HUES6 (cell line): ENCODE data around the gene AGBL1.

ENCODE experiments used
- H3K27ac ChIP-seq: 2 replicates; pipeline ENCODE4 v1.7.0; 2013; ENCODE audit warnings: low read depth, mild to moderate bottlenecking, low read length, inconsistent platforms
- H3K27me3 ChIP-seq: 2 replicates; pipeline ENCODE4 v1.6.1; 2013; ENCODE audit warnings: low read length; ENCODE audit not compliant: control insufficient read depth, insufficient read depth
- H3K36me3 ChIP-seq: 2 replicates; pipeline ENCODE4 v1.6.1; 2013; ENCODE audit warnings: low read length; ENCODE audit not compliant: control insufficient read depth, insufficient read depth
- H3K4me1 ChIP-seq: 2 replicates; pipeline ENCODE4 v1.6.1; 2013; ENCODE audit warnings: low read length; ENCODE audit not compliant: control insufficient read depth, insufficient read depth
- H3K4me3 ChIP-seq: 2 replicates; pipeline ENCODE4 v1.5.1; 2013; ENCODE audit warnings: low read depth, low read length
- H3K9ac ChIP-seq: one replicate; pipeline ENCODE4 v1.6.1; 2013; ENCODE audit warnings: mild to moderate bottlenecking, low read length
- H3K9me3 ChIP-seq: 2 replicates; pipeline ENCODE4 v1.6.1; 2013; ENCODE audit warnings: low read depth, low read length; ENCODE audit not compliant: control insufficient read depth, insufficient read depth

AGBL1 gene

GRCh38 chr15:86555098-86555497 is 475.4 kb downstream of the AGBL1 start:
- H3K27ac ChIP-seq: no peak overlapping the region

GRCh38 chr15:86555939-86556338 is 476.3 kb downstream of the AGBL1 start:
- no peak overlapping the region for H3K27ac ChIP-seq
- no peaks in the 10 kb centered on the region for H3K27me3 ChIP-seq
- no peak overlapping the region for H3K9ac ChIP-seq
- H3K9me3 ChIP-seq: 0 out of 2 replicates have a peak, but pooled peaks cover 3% of the 10 kb centered on the region
- H3K4me1 ChIP-seq: no peaks in the 10 kb centered on the region
- H3K4me3 ChIP-seq: no peak overlapping the region
- no peaks in the 10 kb centered on the region for H3K36me3 ChIP-seq

More at GRCh38 chr15:86555098-86555497, 475.4 kb downstream of the AGBL1 start:
- H3K27me3 ChIP-seq: no peaks in the 10 kb centered on the region
- H3K9ac ChIP-seq: no peak overlapping the region
- no peaks in the 10 kb centered on the region for H3K9me3 ChIP-seq
- H3K4me1 ChIP-seq: no peaks in the 10 kb centered on the region
- no peak overlapping the region for H3K4me3 ChIP-seq
- no peaks in the 10 kb centered on the region for H3K36me3 ChIP-seq

GRCh38 chr15:86556396-86557017 is 476.8 kb downstream of the AGBL1 start:
- Histone ChIP-seq H3K4me1 (no peaks in the 10 kb centered on the region), H3K36me3 (no peaks in the 10 kb centered on the region), H3K27ac (no peak overlapping the region), H3K4me3 (no peak overlapping the region), H3K27me3 (no peaks in the 10 kb centered on the region), H3K9me3 (0 out of 2 replicates have a peak, but pooled peaks cover 3% of the 10 kb centered on the region), H3K9ac (no peak overlapping the region)

GRCh38 chr15:86557018-86557550 is 477.4 kb downstream of the AGBL1 start:
- H3K27ac ChIP-seq: no peak overlapping the region

GRCh38 chr15:86558252-86558651 is 478.6 kb downstream of the AGBL1 start:
- no peaks in the 10 kb centered on the region for H3K36me3 ChIP-seq
- no peak overlapping the region for H3K27ac ChIP-seq
- no peaks in the 10 kb centered on the region for H3K4me1 ChIP-seq
- no peaks in the 10 kb centered on the region for H3K27me3 ChIP-seq
- H3K9ac ChIP-seq: no peak overlapping the region
- no peak overlapping the region for H3K4me3 ChIP-seq
- H3K9me3 ChIP-seq: 0 out of 2 replicates have a peak, but pooled peaks cover 3% of the 10 kb centered on the region

More at GRCh38 chr15:86557018-86557550, 477.4 kb downstream of the AGBL1 start:
- no peaks in the 10 kb centered on the region for H3K27me3 ChIP-seq
- no peaks in the 10 kb centered on the region for H3K36me3 ChIP-seq
- no peak overlapping the region for H3K9ac ChIP-seq
- 0 out of 2 replicates have a peak, but pooled peaks cover 3% of the 10 kb centered on the region for H3K9me3 ChIP-seq
- no peak overlapping the region for H3K4me3 ChIP-seq
- no peaks in the 10 kb centered on the region for H3K4me1 ChIP-seq

- no peak overlapping the region for H3K27ac ChIP-seq
- no peaks in the 10 kb centered on the region for H3K27me3 ChIP-seq
- H3K9me3 ChIP-seq: 0 out of 2 replicates have a peak, but pooled peaks cover 3% of the 10 kb centered on the region
- H3K4me1 ChIP-seq: no peaks in the 10 kb centered on the region
- H3K9ac ChIP-seq: no peak overlapping the region
- no peak overlapping the region for H3K4me3 ChIP-seq
- H3K36me3 ChIP-seq: no peaks in the 10 kb centered on the region
These were observed 479.0 kb downstream of the AGBL1 start for GRCh38 chr15:86558686-86559085.

- no peak overlapping the region for H3K9ac ChIP-seq
- no peak overlapping the region for H3K4me3 ChIP-seq
- no peaks in the 10 kb centered on the region for H3K36me3 ChIP-seq
- H3K27ac ChIP-seq: no peak overlapping the region
- no peaks in the 10 kb centered on the region for H3K9me3 ChIP-seq
- H3K4me1 ChIP-seq: peaks cover 4% of the 10 kb centered on the region
- no peaks in the 10 kb centered on the region for H3K27me3 ChIP-seq
These were observed 488.7 kb downstream of the AGBL1 start for GRCh38 chr15:86568378-86568777.

- H3K27ac ChIP-seq: no peak overlapping the region
- H3K9ac ChIP-seq: no peak overlapping the region
- H3K4me3 ChIP-seq: no peak overlapping the region
- peaks cover 3% of the 10 kb centered on the region; the same call in 1 of the 2 replicates for H3K9me3 ChIP-seq
- H3K4me1 ChIP-seq: peaks cover 10% of the 10 kb centered on the region
- no peaks in the 10 kb centered on the region for H3K27me3 ChIP-seq
- no peaks in the 10 kb centered on the region for H3K36me3 ChIP-seq
These were observed 491.1 kb downstream of the AGBL1 start for GRCh38 chr15:86570738-86571137.

GRCh38 chr15:86571873-86572272 is 492.2 kb downstream of the AGBL1 start:
- no peak overlapping the region for H3K9ac ChIP-seq
- no peaks in the 10 kb centered on the region for H3K36me3 ChIP-seq
- peaks cover 10% of the 10 kb centered on the region for H3K9me3 ChIP-seq
- H3K4me1 ChIP-seq: peaks cover 10% of the 10 kb centered on the region
- no peak overlapping the region for H3K27ac ChIP-seq
- no peaks in the 10 kb centered on the region for H3K27me3 ChIP-seq
- H3K4me3 ChIP-seq: no peak overlapping the region

- no peak overlapping the region for H3K4me3 ChIP-seq
- no peak overlapping the region for H3K9ac ChIP-seq
- peaks cover 12% of the 10 kb centered on the region for H3K9me3 ChIP-seq
- no peak overlapping the region for H3K27ac ChIP-seq
- H3K27me3 ChIP-seq: no peaks in the 10 kb centered on the region
- no peaks in the 10 kb centered on the region for H3K36me3 ChIP-seq
- peaks cover 10% of the 10 kb centered on the region for H3K4me1 ChIP-seq
These were observed 492.7 kb downstream of the AGBL1 start for GRCh38 chr15:86572368-86572841.

- H3K4me3 ChIP-seq: no peak overlapping the region
- peaks cover 12% of the 10 kb centered on the region for H3K9me3 ChIP-seq
- no peak overlapping the region for H3K27ac ChIP-seq
- H3K27me3 ChIP-seq: no peaks in the 10 kb centered on the region
- no peak overlapping the region for H3K9ac ChIP-seq
- no peaks in the 10 kb centered on the region for H3K36me3 ChIP-seq
- peaks cover 10% of the 10 kb centered on the region for H3K4me1 ChIP-seq
These were observed 493.8 kb downstream of the AGBL1 start for GRCh38 chr15:86573476-86573875.
